NCI-H2081 (cell line): ENCODE data around the gene CXCL16.

Experiments used
- DNase-seq, 2 experiments: peaks; one replicate each; lab custom pipeline; 2025; lab: John Stamatoyannopoulos, UW

The CXCL16 gene

DNA sequence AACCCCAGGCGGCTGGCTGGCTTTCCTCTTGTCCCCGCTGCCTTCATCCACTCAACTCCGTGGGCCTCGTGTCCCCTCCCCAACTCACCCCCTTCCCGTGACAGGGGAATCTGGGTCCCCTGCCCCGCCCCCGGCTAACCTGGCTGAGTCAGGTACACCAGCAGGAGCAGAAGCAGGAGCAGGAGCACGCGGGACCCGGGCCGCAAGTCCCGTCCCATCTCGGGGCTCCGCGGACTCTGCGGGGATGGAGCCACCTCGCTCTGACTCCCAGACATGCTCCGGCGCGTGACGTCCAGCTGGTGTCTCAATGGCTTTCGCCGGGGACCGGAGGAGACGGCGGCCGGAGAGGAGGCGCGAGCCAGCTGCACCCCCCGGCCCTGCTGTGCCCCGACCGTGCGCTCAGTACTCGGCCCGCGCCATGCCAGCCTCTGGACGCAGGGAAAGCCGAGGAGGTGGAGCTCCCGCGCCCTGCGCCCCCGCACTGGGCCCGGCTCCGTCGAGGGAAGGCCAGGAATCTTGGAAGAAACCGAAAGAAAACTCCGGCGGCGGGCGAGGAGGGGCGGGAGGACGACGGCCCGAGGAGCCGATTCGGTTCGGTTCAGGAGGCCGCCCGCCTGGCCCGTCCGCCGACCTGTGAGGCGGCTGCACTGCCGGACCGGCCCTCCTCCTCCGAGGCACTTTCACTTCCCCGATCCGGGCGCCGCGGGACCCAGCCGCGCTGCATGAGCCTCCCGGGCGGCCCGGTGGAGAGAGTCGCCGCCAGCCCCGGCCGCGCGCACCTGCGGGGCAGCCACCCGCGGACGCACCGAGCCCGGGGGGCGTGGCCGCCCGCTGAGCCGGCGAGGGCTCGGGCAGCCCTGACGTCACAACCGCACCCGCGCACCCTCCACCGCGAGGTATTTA lies at the start of gene CXCL16, which contains the start of gene ZMYND15:
CXCL16 (minus strand) TSS at position 807 of the 903 bp plus-strand sequence; CDS start at position 218, 589 bp downstream.
ZMYND15 (plus strand) TSS at position 712 of the 903 bp plus-strand sequence. CDS start 716 bp downstream, outside the sequence.
- DNase-seq, result peak in 1 of 2 experiments; percentile 2

DNA sequence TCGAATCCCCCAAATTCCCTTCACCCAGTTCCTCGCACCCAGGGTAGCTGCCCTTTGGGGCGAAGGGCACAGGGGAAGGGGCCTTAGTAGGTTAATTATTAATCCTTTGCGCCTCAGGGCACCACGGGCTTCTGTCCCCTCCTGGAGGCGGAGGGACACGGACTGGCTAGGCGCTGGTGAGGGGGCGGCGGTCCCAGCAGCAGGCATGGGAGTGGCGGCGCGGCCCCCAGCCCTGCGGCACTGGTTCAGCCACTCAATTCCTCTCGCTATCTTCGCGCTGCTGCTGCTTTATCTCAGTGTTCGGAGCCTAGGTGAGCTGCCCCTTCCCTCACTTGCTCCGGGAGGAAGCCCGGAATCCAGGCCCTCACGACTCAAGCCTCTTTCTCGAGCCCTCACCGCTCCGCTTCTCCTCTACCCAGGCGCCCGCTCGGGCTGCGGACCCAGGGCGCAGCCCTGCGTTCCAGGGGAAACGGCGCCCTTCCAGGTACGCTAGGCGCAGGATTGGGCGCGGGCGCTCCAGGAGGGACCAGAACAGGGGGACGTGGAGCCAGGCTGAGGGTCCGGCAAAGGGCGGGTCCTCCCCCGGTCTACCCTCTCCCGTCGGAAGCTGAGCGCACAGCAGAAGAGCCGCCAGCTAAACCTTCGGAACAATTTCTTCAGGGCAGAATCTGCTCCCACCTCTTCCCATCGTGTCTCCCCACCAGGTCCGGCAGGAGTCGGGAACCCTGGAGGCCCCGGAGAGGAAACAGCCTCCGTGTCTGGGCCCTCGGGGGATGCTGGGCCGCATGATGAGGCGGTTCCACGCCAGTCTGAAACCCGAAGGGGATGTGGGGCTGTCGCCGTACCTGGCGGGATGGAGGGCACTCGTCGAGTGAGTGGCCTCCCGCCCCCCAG lies 49.3 kb upstream of the CXCL16 start, which contains the start of gene GLTPD2:
GLTPD2 (plus strand) TSS at position 158 of the 894 bp plus-strand sequence; CDS start at position 206, 48 bp downstream.
- no peak for DNase-seq

DNA sequence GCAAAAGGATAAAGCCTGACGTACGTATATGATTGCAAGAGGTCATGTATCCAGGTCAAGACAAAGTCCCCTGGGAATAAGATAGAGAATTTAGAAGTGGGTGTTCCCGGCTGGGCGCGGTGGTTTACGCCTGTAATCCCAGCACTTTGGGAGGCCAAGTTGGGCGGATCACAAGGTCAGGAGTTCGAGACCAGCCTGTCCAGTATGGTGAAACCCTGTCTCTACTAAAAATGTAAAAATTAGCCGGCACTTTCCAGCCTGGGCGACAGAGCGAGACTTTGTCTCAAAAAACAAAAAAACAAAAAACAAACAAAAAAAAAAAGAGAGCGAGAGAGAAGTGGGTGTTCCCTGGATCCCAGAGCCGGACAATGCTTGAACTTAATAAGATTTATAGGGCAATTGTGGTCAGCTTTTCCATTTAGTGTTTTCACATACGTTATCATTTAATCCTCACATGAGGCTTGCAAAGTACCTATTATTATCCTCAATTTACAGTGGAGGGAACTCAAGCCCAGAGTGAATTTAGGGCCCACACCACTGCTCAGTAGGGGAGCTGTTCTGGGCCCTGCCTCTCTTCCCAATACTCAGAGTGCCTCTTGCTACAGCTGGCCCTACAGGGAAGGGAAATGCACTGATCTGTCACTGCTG lies 48.6 kb upstream of the CXCL16 start:
- DNase-seq, result no peak

GRCh38 chr17:4786516-4786915 lies 46.8 kb upstream of the CXCL16 start:
- DNase-seq, result no peak

- DNase-seq, result no peak
Observed at GRCh38 chr17:4786106-4786511, 46.4 kb upstream of the CXCL16 start, which contains the start of gene VMO1. TSS of gene VMO1 (minus strand) at chr17:4786364. CDS start at chr17:4786352, 12 bp downstream.

DNA sequence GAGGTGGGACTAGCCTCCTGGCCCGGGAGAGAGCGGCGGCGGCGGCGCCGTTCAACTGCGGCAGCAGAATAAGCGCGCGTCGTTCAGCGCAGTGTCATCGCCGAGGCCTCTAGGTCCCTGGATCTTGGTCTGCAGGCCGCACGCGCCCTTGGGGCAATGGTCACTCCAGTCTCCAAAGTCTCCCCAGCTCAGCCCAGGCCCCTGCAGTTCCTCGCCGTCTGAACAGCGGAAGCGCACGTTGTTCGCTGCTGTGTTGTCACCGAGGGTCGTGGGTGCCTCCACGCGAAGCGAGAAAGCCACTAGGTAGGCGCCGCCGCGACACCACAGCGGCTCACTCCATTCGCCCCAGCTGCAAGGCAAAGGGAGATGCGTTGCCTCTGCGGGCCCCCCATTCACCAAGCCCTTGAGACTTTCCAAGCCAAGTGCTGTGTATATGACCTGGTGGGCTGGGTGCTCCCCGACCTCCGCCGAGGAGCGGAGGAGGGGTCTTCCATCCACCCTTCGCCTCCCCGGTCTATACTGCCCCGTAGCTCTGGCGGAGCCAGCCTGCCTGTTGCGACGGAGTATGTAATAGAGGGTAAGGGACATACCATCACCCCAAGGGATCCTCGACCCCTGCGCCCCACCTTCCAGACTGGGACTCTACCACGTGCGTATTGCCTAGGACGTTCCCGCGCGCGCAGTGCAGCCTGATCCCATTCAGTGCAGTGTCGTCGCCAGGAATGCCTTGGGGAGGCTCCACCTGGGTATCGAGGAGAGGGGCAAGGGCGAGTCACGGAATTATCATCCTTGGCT lies 45.8 kb upstream of the CXCL16 start:
- no peak for DNase-seq

DNA sequence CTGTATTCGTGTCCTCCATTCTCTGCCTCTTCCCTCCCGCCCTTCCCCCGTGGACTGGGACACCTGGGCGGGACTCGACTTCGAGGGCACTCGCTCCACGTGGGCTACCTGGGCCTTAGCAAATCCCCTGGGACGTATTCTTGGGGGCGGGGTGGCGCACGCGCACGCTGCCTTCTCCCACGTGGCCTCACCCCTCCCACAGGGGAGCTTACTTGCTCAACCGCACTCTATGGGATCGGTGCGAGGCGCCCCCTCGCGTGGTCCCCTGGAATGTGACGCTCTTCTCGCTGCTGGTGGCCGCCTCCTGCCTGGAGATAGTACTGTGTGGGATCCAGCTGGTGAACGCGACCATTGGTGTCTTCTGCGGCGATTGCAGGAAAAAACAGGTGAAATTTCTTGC lies 42.9 kb upstream of the CXCL16 start:
- DNase-seq, result no peak

GRCh38 chr17:4780325-4780955 lies 40.7 kb upstream of the CXCL16 start:
- no peak for DNase-seq

DNA sequence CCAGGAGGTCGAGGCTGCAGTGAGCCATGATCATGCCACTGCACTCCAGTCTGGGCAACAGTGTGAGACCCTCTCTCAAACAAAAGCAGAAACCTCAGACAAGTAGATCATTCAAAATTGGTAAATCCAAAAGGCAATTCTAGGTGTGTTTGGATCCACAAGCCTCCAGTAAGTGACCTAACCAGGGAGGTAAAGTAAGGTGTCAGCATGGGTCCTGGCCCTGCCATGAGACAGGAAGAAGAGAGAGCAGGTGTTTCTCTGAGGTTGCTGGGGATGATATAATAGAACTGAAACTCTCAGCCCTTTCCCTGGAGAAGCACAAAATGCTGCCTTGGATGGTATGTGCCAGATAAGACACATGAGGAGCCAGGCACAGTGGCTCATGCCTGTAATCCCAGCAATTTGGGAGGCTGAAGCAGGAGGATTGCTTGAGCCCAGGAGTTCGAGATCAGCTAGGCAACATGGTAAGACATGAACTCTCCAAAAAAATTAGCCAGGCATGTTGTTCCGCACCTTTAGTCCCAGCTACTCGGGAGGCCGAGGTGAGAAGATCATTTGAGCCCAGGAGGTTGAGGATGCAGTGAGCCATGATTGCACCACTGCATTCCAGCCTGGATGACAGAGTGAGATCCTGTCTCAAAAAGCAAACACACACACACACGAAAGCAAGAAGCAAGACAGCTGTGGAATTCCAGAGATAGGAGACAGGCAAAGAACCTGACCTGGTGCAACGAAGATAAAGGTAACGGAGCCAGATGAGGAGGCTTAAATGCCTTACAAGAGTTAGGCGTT lies 38.4 kb upstream of the CXCL16 start:
- no peak for DNase-seq

DNA sequence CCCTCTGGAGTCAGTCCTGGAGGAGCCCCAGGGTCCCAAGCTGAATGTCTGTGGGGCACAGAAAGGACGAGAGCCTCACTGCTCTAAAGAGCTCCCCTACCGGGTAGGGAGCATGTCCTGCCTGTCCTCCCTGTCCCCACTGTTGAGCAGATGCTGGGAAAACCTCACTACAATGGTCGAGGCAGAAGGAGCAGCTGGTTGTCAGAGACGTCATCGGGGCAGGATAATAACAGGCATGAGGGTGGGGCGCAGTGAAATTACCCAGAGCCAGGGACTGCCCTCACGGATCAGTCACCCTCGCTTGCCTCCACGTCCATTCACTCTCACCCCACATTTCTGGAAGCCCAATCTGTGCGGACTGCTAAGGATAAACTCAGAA lies 32.5 kb upstream of the CXCL16 start:
- no peak for DNase-seq

DNA sequence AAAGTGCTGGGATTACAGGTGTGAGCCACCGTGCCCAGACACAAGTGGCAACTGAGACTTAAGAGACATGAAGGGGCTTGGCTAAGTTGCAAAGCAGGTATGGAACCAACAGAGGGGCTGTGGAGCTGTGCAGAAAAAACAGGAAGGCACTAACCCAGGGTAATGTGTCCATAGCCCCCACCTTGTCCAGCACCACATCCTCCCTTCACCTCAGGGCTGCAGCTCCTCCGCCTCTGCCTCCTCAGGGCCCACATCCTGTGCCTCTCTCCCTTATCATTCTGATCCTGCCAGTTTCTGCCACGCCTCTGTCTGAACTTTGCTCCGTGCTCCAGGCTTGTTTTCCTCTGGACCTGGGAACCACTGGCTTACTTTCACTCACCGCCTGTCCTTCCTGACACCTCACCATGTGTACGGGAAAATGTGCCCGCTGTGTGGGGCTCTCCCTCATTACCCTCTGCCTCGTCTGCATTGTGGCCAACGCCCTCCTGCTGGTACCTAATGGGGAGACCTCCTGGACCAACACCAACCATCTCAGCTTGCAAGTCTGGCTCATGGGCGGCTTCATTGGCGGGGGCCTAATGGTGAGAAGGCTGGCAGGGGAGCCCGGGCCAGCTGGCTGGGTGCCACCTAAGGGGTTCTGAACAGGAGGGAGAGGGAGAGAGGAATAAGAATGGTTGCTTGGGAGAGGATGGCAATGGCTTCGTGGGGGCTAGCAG lies 31.9 kb upstream of the CXCL16 start, which contains the start of gene TM4SF5:
TM4SF5 (plus strand) TSS at position 368 of the 716 bp plus-strand sequence; CDS start at position 405, 37 bp downstream.
- peak; percentile 28 to 56 for DNase-seq

GRCh38 chr17:4769628-4770027 lies 29.9 kb upstream of the CXCL16 start:
- DNase-seq, result no peak

DNA sequence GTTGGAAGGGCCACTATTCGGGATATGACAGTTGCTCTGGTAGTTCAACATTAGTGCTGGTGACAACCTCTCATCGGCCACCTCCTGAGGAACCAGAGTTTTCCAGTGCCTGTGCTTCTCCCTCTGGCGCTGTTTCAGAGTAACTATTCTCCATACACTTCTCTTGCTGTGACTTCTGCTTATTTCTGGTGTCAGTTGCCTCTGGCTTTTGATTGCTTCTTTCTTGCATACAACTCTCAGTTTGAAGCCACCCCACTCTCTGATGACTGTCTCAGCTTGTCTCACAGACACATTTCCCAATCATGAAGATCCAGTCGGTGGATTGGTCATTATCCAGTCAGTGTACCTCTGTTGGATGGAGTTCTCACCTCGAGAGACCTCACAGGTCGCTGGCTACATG lies 28.6 kb upstream of the CXCL16 start:
- no peak for DNase-seq

DNA sequence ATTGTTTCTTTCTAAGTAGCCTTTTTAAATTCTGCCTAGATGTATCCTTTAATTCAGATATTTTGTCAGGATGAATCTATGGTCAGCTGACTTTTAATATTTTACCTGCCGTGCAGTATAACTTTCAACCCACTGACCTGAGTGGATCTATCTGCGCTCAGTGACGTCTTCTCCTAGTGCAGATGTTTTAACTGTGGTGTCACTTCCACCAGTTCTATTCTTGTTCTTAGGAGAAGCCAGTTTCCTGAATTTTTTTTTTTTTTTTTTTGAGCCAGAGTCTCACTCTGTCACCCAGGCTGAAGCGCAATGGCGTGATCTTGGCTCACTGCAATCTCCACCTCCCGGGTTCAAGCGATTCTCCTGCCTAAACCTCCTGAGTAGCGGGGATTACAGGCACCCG lies 27.0 kb upstream of the CXCL16 start:
- no peak for DNase-seq

- DNase-seq, result no peak
Observed at GRCh38 chr17:4766201-4766600, 26.5 kb upstream of the CXCL16 start.

GRCh38 chr17:4764595-4764994 lies 24.9 kb upstream of the CXCL16 start:
- DNase-seq, result no peak

- DNase-seq, result no peak
Observed at GRCh38 chr17:4759776-4760236, 20.1 kb upstream of the CXCL16 start.

DNA sequence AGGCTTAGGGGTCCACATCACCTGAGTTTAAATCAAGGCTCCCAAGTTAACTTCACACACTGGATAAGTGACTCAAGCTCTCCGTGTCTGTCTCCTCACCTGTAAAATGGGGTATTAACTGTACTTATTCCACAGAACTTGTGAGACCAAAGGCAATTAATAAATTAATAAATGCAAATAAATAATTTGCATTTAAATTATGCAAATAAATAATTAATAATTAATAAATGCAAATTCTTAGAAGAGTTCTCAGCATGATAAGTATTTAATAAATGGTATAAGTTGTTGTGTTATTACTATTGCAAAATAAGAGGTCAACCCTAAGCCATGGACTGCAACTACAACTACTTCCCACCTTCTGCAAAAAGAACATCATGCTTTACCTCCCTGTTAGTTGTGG lies 13.7 kb upstream of the CXCL16 start:
- no peak for DNase-seq

DNA sequence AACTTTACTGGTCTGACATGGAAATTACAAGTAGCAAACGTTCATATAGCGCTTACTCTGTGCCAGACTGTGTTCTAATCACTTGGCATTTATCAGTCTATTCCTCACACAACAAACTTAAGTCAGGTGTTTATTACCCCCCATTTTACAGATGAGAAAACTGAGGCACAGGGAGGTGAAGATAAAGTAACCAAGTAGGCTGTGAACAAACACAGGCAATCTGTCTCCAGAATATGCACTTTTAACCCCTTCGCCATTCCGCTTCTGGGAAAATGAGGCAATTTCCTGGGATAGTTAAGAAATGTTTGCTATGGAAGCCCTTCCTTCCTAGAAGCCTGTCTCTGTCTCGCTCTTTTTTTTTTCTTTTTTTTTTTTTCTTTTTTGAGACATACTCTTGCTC lies 12.2 kb upstream of the CXCL16 start:
- no peak for DNase-seq
